Prostate gland (tissue), 2 donors: ENCODE results near the gene RMDN3.

Source experiments
- POLR2A ChIP-seq: fragments of 450-650 bp; IDR thresholded peaks from one replicate; pipeline ENCODE4 v1.6.1; 2016; ENCODE audit warnings: antibody characterized with exemption, mild to moderate bottlenecking
- TF ChIP-seq, protein P1 (sequence below), 4 experiments: fragments of 200-600 bp in 2 of 4; fragments of 450-650 bp in 2 of 4; sonication (generic) in 2 of 4; IDR thresholded peaks; 1 replicate in 3 of 4; 2 replicates in 1 of 4; pipeline ENCODE4 v1.5.1; 2016 to 2019; ENCODE audit warnings: antibody characterized with exemption in 4 of 4, mild to moderate bottlenecking in 2 of 4, moderate library complexity in 2 of 4

DNA sequence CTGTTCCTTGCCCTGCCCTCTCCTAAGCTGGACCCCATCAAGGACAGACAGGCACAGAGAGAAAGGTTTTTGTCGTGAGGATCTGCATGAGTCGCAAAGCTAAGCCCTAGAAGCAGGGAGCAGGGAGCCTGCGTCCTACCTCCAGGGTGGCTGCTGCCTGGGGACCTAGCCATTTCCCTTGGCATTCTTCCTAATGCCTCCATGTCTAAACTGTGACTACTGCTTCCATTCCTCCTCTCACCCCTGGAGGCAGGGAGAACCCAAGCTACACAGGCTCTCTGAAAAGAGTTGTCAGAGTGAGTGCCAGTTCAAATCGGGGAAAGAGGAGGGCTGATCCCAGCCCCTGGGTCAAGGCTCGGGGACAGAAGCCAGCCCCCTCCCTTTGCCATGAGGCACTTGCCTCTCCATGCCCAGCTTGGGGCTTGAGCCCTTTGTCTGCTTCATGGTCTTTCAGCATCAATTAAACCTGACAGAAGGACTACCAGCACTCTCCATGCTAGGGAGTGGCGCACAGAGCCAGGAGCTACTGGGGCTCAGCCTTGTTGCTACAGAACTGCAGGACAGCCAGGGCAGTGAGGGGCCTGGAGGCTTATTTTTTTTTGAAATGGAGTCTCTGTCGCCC lies 11.3 kb upstream of the RMDN3 start:
- TF ChIP-seq, protein P1, sequence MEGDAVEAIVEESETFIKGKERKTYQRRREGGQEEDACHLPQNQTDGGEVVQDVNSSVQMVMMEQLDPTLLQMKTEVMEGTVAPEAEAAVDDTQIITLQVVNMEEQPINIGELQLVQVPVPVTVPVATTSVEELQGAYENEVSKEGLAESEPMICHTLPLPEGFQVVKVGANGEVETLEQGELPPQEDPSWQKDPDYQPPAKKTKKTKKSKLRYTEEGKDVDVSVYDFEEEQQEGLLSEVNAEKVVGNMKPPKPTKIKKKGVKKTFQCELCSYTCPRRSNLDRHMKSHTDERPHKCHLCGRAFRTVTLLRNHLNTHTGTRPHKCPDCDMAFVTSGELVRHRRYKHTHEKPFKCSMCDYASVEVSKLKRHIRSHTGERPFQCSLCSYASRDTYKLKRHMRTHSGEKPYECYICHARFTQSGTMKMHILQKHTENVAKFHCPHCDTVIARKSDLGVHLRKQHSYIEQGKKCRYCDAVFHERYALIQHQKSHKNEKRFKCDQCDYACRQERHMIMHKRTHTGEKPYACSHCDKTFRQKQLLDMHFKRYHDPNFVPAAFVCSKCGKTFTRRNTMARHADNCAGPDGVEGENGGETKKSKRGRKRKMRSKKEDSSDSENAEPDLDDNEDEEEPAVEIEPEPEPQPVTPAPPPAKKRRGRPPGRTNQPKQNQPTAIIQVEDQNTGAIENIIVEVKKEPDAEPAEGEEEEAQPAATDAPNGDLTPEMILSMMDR (IDR thresholded peaks at IDR 0.05): no peak
- TF ChIP-seq POLR2A: no peak
